HL-60 (cell line): ENCODE data around the gene S100A16.

ENCODE experiments used
- CTCF ChIP-seq: IDR thresholded peaks from one replicate; pipeline ENCODE4 v1.5.1; 2011; ENCODE audit warnings: low read length, control low read depth, inconsistent platforms; ENCODE audit not compliant: insufficient read depth
- POLR2AphosphoS5 ChIP-seq: IDR thresholded peaks from 2 replicates; pipeline ENCODE4 v1.6.1; 2012; ENCODE audit warnings: low read depth
- SPI1 ChIP-seq: IDR thresholded peaks from 2 replicates; pipeline ENCODE4 v1.6.1; 2012; ENCODE audit warnings: low read depth, mild to moderate bottlenecking, borderline replicate concordance

GRCh38 chr1:153652805-153653500 is 40.0 kb upstream of the S100A16 start:
- no peak for TF ChIP-seq CTCF
- TF ChIP-seq SPI1, result no peak
- TF ChIP-seq POLR2AphosphoS5, result no peak
